GM19468 (cell line): ENCODE measurements around the gene RERG.

ENCODE experiments used
- ATAC-seq: cut with Tn5 transposase; IDR thresholded peaks from one replicate; pipeline ENCODE4 v1.9.1; 2021; ENCODE audit warnings: mild to moderate bottlenecking, moderate library complexity, moderate number of reproducible peaks; ENCODE audit not compliant: unreplicated experiment; ENCODE audit errors: extremely low read depth

The RERG gene

GRCh38 chr12:15220915-15221885 lies at the start of gene RERG:
TSS of gene RERG (minus strand) at chr12:15221417. CDS start at chr12:15217489, 3,928 bp downstream.
- ATAC-seq, result peak; percentile 88

GRCh38 chr12:15270591-15270990 lies 49.4 kb upstream of the RERG start:
- no peak for ATAC-seq

GRCh38 chr12:15268927-15269552 lies 47.8 kb upstream of the RERG start:
- peak; percentile 52 for ATAC-seq

- no peak for ATAC-seq
These were observed 47.1 kb upstream of the RERG start for GRCh38 chr12:15268309-15268708.

- ATAC-seq, result no peak
These were observed 44.7 kb upstream of the RERG start for GRCh38 chr12:15265875-15266274.

- ATAC-seq, result no peak
These were observed 35.5 kb upstream of the RERG start for GRCh38 chr12:15256761-15257160.

- ATAC-seq, result no peak
These were observed 32.8 kb upstream of the RERG start for GRCh38 chr12:15253990-15254389.

GRCh38 chr12:15244926-15245325 lies 23.7 kb upstream of the RERG start:
- no peak for ATAC-seq

- ATAC-seq, result no peak
These were observed 23.1 kb upstream of the RERG start for GRCh38 chr12:15244341-15244740.

GRCh38 chr12:15243102-15243501 lies 21.9 kb upstream of the RERG start:
- no peak for ATAC-seq

GRCh38 chr12:15240898-15241297 lies 19.7 kb upstream of the RERG start:
- ATAC-seq, result no peak

GRCh38 chr12:15234508-15234907 lies 13.3 kb upstream of the RERG start:
- no peak for ATAC-seq

- no peak for ATAC-seq
These were observed 12.8 kb upstream of the RERG start for GRCh38 chr12:15234011-15234410.

GRCh38 chr12:15232959-15233358 lies 11.7 kb upstream of the RERG start:
- ATAC-seq, result no peak

GRCh38 chr12:15231493-15231892 lies 10.3 kb upstream of the RERG start:
- no peak for ATAC-seq

- ATAC-seq, result no peak
These were observed 9.5 kb upstream of the RERG start for GRCh38 chr12:15230751-15231150.

- no peak for ATAC-seq
These were observed 8.9 kb upstream of the RERG start for GRCh38 chr12:15230137-15230536.

GRCh38 chr12:15227004-15227679 lies 5.9 kb upstream of the RERG start:
- no peak for ATAC-seq

GRCh38 chr12:15225863-15226218 lies 4.6 kb upstream of the RERG start:
- ATAC-seq, result peak; percentile 48

GRCh38 chr12:15225136-15225862 lies 4.1 kb upstream of the RERG start:
- no peak for ATAC-seq
